Hepatocyte (in vitro differentiated cells): ENCODE results near the gene N4BP3. TPM values are rescaled to one million over a fixed set of nuclear protein-coding genes. Genes with fewer than 3 reads are reported as not detected.

Source experiments
- DNase-seq: peaks from one replicate; pipeline ENCODE4 v3.0.0-alpha.2; 2016; ENCODE audit warnings: low spot score
- H2AFZ ChIP-seq: fragments of 200-600 bp; sonication (generic); 2 replicates; pipeline ENCODE4 v1.6.0; 2016; ENCODE audit warnings: antibody characterized with exemption, mild to moderate bottlenecking
- H3K27ac ChIP-seq: fragments of 200-600 bp; sonication (generic); 2 replicates; pipeline ENCODE4 v1.5.1; 2016; ENCODE audit warnings: mild to moderate bottlenecking
- H3K27me3 ChIP-seq: fragments of 200-600 bp; sonication (generic); 2 replicates; pipeline ENCODE4 v1.6.1; 2016
- H3K36me3 ChIP-seq: fragments of 200-600 bp; sonication (generic); replicated peaks from 2 replicates; pipeline ENCODE4 v1.5.1; 2016; ENCODE audit warnings: low read depth; ENCODE audit not compliant: insufficient read depth
- H3K4me1 ChIP-seq: fragments of 200-600 bp; sonication (generic); 2 replicates; pipeline ENCODE4 v1.5.1; 2016; ENCODE audit warnings: mild to moderate bottlenecking, moderate library complexity; ENCODE audit not compliant: insufficient read depth
- H3K4me2 ChIP-seq: fragments of 200-600 bp; sonication (generic); 2 replicates; pipeline ENCODE4 v1.6.0; 2016
- H3K4me3 ChIP-seq: fragments of 200-600 bp; sonication (generic); 2 replicates; pipeline ENCODE4 v1.5.1; 2016; ENCODE audit warnings: mild to moderate bottlenecking
- H3K79me2 ChIP-seq: fragments of 200-600 bp; sonication (generic); 2 replicates; pipeline ENCODE4 v1.6.0; 2017; ENCODE audit warnings: mild to moderate bottlenecking
- H3K9me2 ChIP-seq: fragments of 200-600 bp; sonication (generic); replicated peaks from 2 replicates; pipeline ENCODE4 v1.6.0; 2017; ENCODE audit warnings: mild to moderate bottlenecking; ENCODE audit not compliant: insufficient read depth
- H3K9me3 ChIP-seq: fragments of 200-600 bp; sonication (generic); 2 replicates; pipeline ENCODE4 v1.5.1; 2016; ENCODE audit warnings: low read depth, mild to moderate bottlenecking
- H4K20me1 ChIP-seq: fragments of 200-600 bp; sonication (generic); 2 replicates; pipeline ENCODE4 v1.6.0; 2016; ENCODE audit warnings: mild to moderate bottlenecking; ENCODE audit not compliant: insufficient read depth, poor library complexity, severe bottlenecking
- CTCF ChIP-seq: fragments of 200-600 bp; sonication (generic); IDR thresholded peaks from 2 replicates; pipeline ENCODE4 v1.5.1; 2016; ENCODE audit warnings: antibody characterized with exemption, mild to moderate bottlenecking; ENCODE audit not compliant: poor library complexity
- EZH2 ChIP-seq: fragments of 200-600 bp; sonication (generic); IDR thresholded peaks from 2 replicates; pipeline ENCODE4 v1.6.1; 2016; ENCODE audit warnings: antibody characterized with exemption, mild to moderate bottlenecking, borderline replicate concordance
- EZH2phosphoT487 ChIP-seq: fragments of 200-600 bp; sonication (generic); IDR thresholded peaks from one replicate; pipeline ENCODE4 v1.6.1; 2018; ENCODE audit warnings: antibody characterized with exemption, mild to moderate bottlenecking, low read depth, moderate library complexity; ENCODE audit not compliant: unreplicated experiment, severe bottlenecking
- WGBS: methylation state at CpG from one replicate; pipeline ENCODE4 v1.1.6; 2016; ENCODE audit warnings: low lambda C conversion rate; ENCODE audit errors: missing lambda C conversion rate; 5-methylcytosine and 5-hydroxymethylcytosine counted together
- polyA plus RNA-seq: library from polyadenylated mRNA; unstranded; fragments of >200 nt; fragmentation: Nextera tagmentation; extraction: Ambion mirVana; gene quantifications from 2 replicates; pipeline ENCODE4 v1.2.1, GENCODE V29; 2016
- total RNA-seq: library from RNA; depleted of rRNA; stranded (reverse); fragments of >200 nt; gene quantifications from 2 replicates; pipeline ENCODE4 v1.2.3, GENCODE V29; 2014

N4BP3 gene
- total and polyA plus RNA-seq, 2 experiments from 2014 or later: 1.6 to 2.3 TPM

GRCh38 chr5:178090856-178091255 is 22.5 kb upstream of the N4BP3 start:
- no peak for TF ChIP-seq EZH2
- TF ChIP-seq CTCF: no peak
- TF ChIP-seq EZH2phosphoT487: no peak
- Histone ChIP-seq H3K27me3 (no peaks in the 10 kb centered on the region), H4K20me1 (no peaks in the 10 kb centered on the region), H3K9me2 (no peaks in the 10 kb centered on the region), H2AFZ (no peak overlapping the region), H3K27ac (no peak overlapping the region), H3K79me2 (no peaks in the 10 kb centered on the region), H3K9me3 (no peaks in the 10 kb centered on the region), H3K4me3 (no peak overlapping the region), H3K4me1 (no peaks in the 10 kb centered on the region), H3K36me3 (no peaks in the 10 kb centered on the region), H3K4me2 (no peak overlapping the region)
- WGBS: 78% methylated on average over 6 of the region's 6 CpGs
- no peak for DNase-seq

- Histone ChIP-seq H3K36me3 (no peaks in the 10 kb centered on the region), H3K9me3 (no peaks in the 10 kb centered on the region), H3K27ac (no peak overlapping the region), H3K4me1 (no peaks in the 10 kb centered on the region), H2AFZ (no peak overlapping the region), H3K4me2 (no peak overlapping the region), H3K79me2 (no peaks in the 10 kb centered on the region), H3K27me3 (no peaks in the 10 kb centered on the region), H3K4me3 (no peak overlapping the region), H3K9me2 (no peaks in the 10 kb centered on the region), H4K20me1 (no peaks in the 10 kb centered on the region)
- TF ChIP-seq EZH2: no peak
- TF ChIP-seq EZH2phosphoT487: no peak
- TF ChIP-seq CTCF: no peak
- no peak for DNase-seq
- WGBS: 83% methylated on average over 2 of the region's 2 CpGs
These were observed 20.2 kb upstream of the N4BP3 start for GRCh38 chr5:178093134-178093533.

- no peaks in the 10 kb centered on the region for H3K79me2 ChIP-seq
- H3K4me2 ChIP-seq: no peak overlapping the region
- H3K27me3 ChIP-seq: no peaks in the 10 kb centered on the region
- H4K20me1 ChIP-seq: no peaks in the 10 kb centered on the region
- no peak for DNase-seq
- TF ChIP-seq EZH2phosphoT487: no peak
- TF ChIP-seq CTCF: no peak
- TF ChIP-seq EZH2: no peak
- no peaks in the 10 kb centered on the region for H3K4me1 ChIP-seq
- H3K9me2 ChIP-seq: no peaks in the 10 kb centered on the region
- no peaks in the 10 kb centered on the region for H3K36me3 ChIP-seq
- H2AFZ ChIP-seq: no peak overlapping the region
- WGBS: 90% methylated on average over 9 of the region's 9 CpGs
- no peak overlapping the region for H3K4me3 ChIP-seq
- H3K9me3 ChIP-seq: no peaks in the 10 kb centered on the region
- no peak overlapping the region for H3K27ac ChIP-seq
These were observed 19.0 kb upstream of the N4BP3 start for GRCh38 chr5:178094345-178094744.

GRCh38 chr5:178098685-178099084 is 14.6 kb upstream of the N4BP3 start:
- no peak for DNase-seq
- H3K9me3 ChIP-seq: no peaks in the 10 kb centered on the region
- H2AFZ ChIP-seq: no peak overlapping the region
- no peaks in the 10 kb centered on the region for H3K36me3 ChIP-seq
- H4K20me1 ChIP-seq: no peaks in the 10 kb centered on the region
- H3K27me3 ChIP-seq: no peaks in the 10 kb centered on the region
- no peak overlapping the region for H3K27ac ChIP-seq
- H3K4me2 ChIP-seq: no peak overlapping the region
- H3K4me1 ChIP-seq: no peaks in the 10 kb centered on the region
- no peaks in the 10 kb centered on the region for H3K79me2 ChIP-seq
- TF ChIP-seq EZH2 (no peak), EZH2phosphoT487 (no peak), CTCF (no peak)
- WGBS: 90% methylated on average over 7 of the region's 7 CpGs
- H3K9me2 ChIP-seq: no peaks in the 10 kb centered on the region
- no peak overlapping the region for H3K4me3 ChIP-seq
